Ovary (tissue), 3 donors: ENCODE data around the gene HYAL4.

ENCODE experiments used
- CTCF ChIP-seq, 3 donors: fragments of 450-650 bp in 2 of 3; fragments of 200-600 bp in 1 of 3; IDR thresholded peaks; one replicate each; pipeline versions ENCODE4 v1.5.1 to v1.8.0; 2016 to 2022; ENCODE audit warnings: antibody characterized with exemption in 3 of 3, mild to moderate bottlenecking in 1 of 3
- EP300 ChIP-seq: sonication (generic); formaldehyde crosslinking; IDR thresholded peaks from one replicate; pipeline ENCODE4 v1.6.1; 2017; ENCODE audit warnings: antibody characterized with exemption
- POLR2A ChIP-seq: fragments of 450-650 bp; IDR thresholded peaks from one replicate; pipeline ENCODE4 v1.6.1; 2017; ENCODE audit warnings: antibody characterized with exemption, mild to moderate bottlenecking, moderate library complexity
- donor health status: DM: no; HTN: no; CAD: no.

GRCh38 chr7:123809471-123809870, 35.5 kb upstream of the HYAL4 start:
- TF ChIP-seq POLR2A = no peak
- no peak for TF ChIP-seq CTCF (IDR thresholded peaks at IDR 0.05)
- no peak for TF ChIP-seq EP300
